Suprapubic skin (tissue), 4 donors: ENCODE results near the gene STEAP1B.

Source experiments
- EP300 ChIP-seq: sonication (generic); formaldehyde crosslinking; IDR thresholded peaks from one replicate; pipeline ENCODE4 v1.6.1; 2017; ENCODE audit warnings: antibody characterized with exemption
- POLR2A ChIP-seq, 2 donors: fragments of 450-650 bp; IDR thresholded peaks; one replicate each; pipeline ENCODE4 v1.6.1; 2017; ENCODE audit warnings: antibody characterized with exemption in 2 of 2, mild to moderate bottlenecking in 2 of 2, moderate library complexity in 2 of 2
- POLR2AphosphoS5 ChIP-seq, 3 donors: sonication (generic); formaldehyde crosslinking; IDR thresholded peaks; one replicate each; pipeline ENCODE4 v1.6.1; 2017; ENCODE audit warnings: antibody characterized with exemption in 3 of 3
- TF ChIP-seq, protein P1 (sequence below), 2 donors: fragments of 200-600 bp in 1 of 2; fragments of 450-650 bp in 1 of 2; sonication (generic) in 1 of 2; IDR thresholded peaks; one replicate each; pipeline ENCODE4 v1.5.1; 2016 to 2019; ENCODE audit warnings: antibody characterized with exemption in 2 of 2, mild to moderate bottlenecking in 1 of 2, moderate library complexity in 1 of 2

DNA sequence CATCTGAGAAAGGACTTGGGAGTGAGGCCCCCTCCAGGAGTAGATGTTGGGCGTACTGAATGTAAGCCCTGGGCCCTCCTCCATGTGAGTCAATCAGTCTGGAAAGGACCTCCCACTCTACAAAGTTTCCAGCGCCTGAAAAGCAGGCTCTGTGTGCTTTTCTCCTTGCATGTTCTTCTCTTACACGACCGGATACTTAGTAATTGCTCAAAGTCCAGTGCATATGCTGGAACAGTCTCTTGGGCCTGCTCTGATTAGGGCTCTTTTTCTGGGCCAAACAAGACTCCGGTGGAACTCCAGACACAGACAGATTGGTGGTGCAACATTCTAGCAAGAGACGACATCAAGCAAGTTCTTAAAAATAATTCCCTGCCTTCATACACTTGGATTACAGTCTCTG lies 104.8 kb downstream of the STEAP1B start:
- TF ChIP-seq POLR2A (IDR thresholded peaks at IDR 0.05), result no peak
- TF ChIP-seq, protein P1, sequence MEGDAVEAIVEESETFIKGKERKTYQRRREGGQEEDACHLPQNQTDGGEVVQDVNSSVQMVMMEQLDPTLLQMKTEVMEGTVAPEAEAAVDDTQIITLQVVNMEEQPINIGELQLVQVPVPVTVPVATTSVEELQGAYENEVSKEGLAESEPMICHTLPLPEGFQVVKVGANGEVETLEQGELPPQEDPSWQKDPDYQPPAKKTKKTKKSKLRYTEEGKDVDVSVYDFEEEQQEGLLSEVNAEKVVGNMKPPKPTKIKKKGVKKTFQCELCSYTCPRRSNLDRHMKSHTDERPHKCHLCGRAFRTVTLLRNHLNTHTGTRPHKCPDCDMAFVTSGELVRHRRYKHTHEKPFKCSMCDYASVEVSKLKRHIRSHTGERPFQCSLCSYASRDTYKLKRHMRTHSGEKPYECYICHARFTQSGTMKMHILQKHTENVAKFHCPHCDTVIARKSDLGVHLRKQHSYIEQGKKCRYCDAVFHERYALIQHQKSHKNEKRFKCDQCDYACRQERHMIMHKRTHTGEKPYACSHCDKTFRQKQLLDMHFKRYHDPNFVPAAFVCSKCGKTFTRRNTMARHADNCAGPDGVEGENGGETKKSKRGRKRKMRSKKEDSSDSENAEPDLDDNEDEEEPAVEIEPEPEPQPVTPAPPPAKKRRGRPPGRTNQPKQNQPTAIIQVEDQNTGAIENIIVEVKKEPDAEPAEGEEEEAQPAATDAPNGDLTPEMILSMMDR (IDR thresholded peaks at IDR 0.05), result no peak
- TF ChIP-seq POLR2AphosphoS5 (IDR thresholded peaks at IDR 0.05), result no peak
- no peak for TF ChIP-seq EP300
